Neural cell (in vitro differentiated cells): ENCODE measurements around the gene NEFH.

Experiments
- CTCF ChIP-seq: fragments of 450-650 bp; IDR thresholded peaks from 2 replicates; pipeline ENCODE4 v1.5.1; 2014; ENCODE audit warnings: antibody characterized with exemption, mild to moderate bottlenecking, moderate library complexity; ENCODE audit not compliant: poor library complexity, severe bottlenecking
- EZH2 ChIP-seq: fragments of 200-600, 300-800 bp; shearing (Covaris generic), sonication (generic); IDR thresholded peaks from 2 replicates; pipeline ENCODE4 v1.6.1; 2014; ENCODE audit warnings: antibody characterized with exemption, low read length, borderline replicate concordance, mild to moderate bottlenecking; ENCODE audit not compliant: insufficient read depth, poor library complexity, severe bottlenecking
- SMC3 ChIP-seq: fragments of 450-650 bp; conservative IDR thresholded peaks from 2 replicates; pipeline ENCODE4 v1.6.1; 2014; ENCODE audit warnings: antibody characterized with exemption, mild to moderate bottlenecking, moderate library complexity; ENCODE audit not compliant: poor library complexity

- TF ChIP-seq SMC3: no peak
- no peak for TF ChIP-seq CTCF
- TF ChIP-seq EZH2: no peak
These were observed 50.7 kb downstream of the NEFH start for GRCh38 chr22:29530716-29531115.
